IPS-11a (cell line): ENCODE measurements around the gene STYK1.
"Not testable (repeated sequence)": the region's sequence is repeated elsewhere in the genome, so short reads cannot be mapped to it uniquely, and the experiment has no call there.

Experiments used
- H3K4me3 ChIP-seq: one replicate; pipeline ENCODE4 v1.5.1; 2013; ENCODE audit warnings: low read depth, low read length, control low read depth

STYK1 gene

DNA sequence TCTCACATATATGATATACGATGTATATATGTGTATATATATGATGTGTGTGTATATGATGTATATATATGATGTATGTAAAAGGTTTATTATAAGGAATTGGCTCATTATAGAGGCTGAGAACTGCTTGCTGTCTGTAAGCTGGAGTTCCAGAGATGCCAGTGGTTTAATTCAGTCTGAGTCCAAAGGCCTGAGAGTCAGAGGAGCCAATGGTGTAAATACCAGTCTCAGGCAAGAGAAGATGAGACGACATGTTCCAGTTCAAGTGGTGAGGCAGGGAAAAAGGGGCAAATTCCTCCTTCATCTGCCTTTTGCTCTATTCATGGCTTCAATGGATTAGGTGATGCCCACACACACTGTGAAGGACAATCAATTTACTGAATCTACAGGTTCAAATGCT is 17.1 kb upstream of the STYK1 start:
- no peak overlapping the region for H3K4me3 ChIP-seq

DNA sequence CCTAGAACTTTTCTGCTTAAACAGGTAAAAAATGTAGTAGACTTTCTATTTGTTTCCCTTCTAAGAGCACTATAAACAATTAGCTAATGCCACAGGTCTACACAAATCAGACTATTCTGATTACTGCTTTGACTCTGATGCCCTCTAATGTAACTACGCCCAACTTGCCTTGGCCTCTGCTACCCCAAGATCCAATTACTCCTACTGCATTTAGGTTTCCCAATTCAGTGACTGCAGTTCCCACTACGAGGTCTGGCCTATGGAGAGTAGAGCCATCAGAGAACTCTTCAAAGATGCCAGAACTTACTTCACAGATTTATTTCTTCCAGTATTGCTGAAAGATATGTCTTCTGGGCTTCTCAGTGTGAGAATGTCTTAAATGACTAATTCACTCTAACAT is 15.3 kb upstream of the STYK1 start:
- no peak overlapping the region for H3K4me3 ChIP-seq

DNA sequence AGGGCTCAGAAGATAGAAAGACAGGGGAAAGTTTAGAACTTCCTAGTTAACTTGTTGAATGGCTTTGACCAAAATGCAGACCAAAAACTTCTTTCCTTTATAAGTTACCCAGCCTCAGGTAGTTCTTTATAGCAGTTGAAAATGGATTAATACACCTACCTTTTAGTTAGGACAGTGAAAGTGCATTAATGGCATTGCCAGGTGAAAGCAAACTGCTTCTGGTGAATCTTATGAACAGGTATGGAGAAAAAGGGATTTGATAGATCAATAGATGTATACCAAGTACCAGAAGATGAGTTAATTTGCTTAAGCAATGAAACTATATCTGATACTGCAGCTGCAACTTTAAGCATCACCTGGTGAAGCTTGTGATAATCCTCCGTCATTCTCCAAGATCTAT is 14.2 kb upstream of the STYK1 start:
- H3K4me3 ChIP-seq: no peak overlapping the region

DNA sequence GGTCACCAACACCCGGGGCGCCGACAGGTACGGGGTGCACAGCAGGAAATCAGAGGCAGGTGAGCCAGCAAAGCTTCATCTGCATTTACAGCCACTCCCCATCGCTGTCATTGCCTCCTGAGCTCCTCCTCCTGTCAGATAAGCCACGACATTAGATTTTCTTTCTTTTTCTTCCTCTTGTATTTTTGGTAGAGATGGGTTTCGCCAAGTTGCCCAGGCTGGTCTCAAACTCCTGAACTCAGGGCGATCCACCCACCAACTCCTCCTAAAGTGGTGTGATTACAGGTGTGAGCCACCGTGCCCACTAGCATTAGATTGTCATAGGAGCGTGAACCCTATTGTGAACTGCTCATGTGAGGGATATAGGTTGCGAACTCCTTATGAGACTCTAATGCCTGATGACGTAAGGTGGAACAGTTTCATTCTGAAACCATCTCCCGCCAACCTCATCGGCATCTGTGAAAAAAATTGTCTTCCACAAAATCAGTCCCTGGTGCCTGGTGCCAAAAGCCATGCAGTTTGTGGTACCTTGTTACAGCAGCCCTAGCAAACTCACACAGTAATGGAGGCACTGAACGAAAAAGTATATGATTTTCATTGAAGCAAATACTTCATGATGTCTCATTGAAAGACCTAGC is 1.5 kb downstream of the STYK1 start:
- H3K4me3 ChIP-seq: no peak overlapping the region

DNA sequence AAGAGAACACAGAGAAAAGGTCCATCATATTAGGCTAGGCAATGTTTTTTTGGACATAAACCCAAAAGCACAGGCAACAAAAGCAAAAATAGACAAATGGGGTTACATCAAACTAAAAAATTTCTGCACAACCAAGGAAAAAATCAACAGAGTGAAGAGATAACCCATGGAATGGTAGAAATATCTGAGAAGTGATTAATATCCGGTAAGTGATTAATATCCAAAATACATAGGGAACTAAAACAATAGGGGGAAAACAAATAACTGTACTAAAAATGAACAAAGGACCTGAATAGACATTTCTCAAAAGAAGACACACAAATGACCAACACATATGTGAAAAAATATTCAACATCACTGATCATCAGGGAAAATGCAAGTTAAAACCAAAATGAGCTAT is 4.3 kb downstream of the STYK1 start:
- no peak overlapping the region for H3K4me3 ChIP-seq

DNA sequence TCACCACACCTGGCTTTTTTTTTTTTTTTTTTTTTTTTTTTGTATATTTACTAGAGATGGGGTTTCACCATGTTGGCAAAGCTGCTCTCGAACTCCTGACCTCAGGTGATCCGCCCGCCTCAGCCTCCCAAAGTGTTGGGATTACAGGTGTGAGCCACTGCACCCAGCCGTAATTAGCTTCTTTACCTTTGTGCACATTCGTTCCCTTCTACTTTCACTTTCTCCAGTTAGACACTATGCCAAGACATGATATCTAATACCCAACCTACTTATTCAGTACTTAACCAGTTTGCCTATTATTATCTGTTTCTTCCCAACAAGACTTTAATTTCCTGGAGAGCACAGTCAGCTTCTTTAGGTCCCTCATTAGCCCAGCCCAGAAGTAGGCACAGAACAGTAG is 5.3 kb downstream of the STYK1 start:
- no peak overlapping the region for H3K4me3 ChIP-seq

DNA sequence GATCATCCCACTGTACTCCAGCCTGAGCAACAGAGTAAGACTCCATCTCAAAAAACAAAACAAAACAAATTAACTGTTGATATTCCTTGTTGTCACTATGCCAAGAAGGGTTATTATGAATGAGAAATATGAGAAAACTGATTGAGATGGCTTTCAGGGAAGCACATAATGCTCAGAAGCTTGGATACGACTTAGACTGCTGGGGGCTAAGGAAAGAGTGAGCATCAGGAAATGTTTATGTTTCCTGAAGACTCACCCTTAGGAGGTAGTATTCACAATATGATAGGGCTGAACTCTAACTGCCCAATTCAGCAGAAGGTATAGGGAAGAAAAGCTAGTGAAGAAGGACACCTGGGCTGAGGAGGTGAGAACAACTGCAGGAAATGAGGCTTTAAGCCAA is 6.3 kb downstream of the STYK1 start:
- H3K4me3 ChIP-seq: no peak overlapping the region

DNA sequence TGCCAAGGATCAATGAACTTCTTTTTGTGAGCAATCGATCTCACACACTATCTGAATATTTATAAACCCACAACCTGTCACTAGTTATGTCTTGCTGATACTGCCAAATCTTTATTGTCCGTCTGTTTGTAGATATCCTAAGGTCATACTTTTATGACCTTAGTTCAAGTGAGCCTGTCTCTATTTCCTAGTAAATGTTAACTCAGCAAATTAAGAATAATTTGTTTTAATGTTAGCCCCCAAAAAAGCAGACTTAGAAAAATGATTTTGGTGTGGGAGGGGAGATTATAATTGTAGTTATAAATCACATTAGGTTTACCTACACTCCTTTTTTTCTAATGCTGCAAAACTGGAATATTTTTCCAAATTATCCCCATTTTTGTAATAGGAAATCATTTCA is 9.4 kb downstream of the STYK1 start:
- H3K4me3 ChIP-seq: no peak overlapping the region

DNA sequence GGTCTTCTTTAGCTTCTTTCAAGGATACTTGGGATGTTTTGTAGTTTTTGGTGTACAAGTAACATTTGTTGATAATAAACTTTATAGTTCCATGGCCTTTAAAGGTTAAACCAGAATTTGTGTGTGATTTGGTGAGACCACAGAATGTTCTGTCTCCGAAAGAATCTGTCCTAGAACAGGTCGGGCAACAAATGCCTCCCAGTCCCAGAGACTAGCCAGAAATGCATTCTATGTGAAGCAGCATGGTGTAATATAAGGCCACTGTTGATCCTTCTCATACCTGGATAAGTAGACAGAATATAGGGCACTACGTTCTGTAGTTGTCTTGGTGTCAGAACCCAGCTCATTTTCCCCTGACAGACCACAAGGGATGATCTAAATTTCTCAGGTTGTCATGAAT is 10.0 kb downstream of the STYK1 start:
- no peak overlapping the region for H3K4me3 ChIP-seq

DNA sequence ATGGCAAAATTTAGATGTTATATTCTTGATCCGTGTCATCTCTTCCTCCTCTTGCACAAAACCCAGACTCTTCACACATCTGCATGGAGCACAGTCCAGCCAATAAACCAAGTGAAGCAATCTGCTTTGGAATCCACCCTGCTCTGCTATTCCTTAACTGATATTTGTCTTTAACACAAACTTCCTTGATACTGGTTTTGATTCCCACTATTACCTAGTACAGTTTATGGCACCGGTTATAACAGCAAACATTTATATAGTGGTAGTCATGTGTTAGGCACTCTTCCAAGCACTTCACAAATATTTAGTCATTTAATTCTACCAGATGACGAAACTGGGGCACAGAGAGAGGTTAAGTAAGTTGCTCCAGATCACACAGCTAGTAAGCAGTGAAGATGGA is 12.5 kb downstream of the STYK1 start:
- no peak overlapping the region for H3K4me3 ChIP-seq

DNA sequence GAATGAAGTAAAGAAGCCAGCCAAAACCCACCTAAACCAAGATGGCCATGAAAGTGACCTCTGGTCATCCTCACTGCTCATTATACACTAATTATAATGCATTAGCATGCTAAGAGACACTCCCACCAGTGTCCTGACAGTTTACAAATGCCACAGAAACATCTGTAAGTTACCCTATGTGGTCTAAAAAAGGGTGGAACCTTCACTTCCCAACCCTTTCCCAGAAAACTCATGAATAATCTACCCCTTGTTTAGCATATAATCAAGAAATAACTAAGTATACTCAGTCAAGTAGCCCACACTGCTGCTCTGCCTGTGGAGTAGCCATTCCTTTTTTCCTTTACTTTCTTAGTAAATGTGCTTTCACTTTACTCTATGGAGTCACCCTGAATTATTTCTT is 19.8 kb downstream of the STYK1 start:
- H3K4me3 ChIP-seq: no peak overlapping the region

DNA sequence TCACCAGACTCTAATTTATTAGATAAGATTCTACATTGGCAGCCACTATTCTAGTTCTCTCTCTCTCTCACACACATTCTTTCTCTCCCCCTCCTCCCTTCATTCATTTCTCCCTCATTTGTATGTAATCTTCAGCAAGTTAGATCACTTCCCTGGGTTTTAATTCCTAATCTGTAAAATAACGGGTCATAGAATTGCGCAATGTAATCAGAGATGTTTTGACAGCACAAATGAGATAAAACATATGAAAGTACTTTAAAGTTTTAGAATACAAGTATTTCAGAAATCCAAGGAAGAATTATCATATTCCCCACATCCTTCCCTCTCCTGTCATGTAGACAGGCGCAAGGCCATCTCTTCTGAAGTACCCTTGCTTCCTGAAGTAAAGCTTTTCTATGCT is 21.7 kb downstream of the STYK1 start:
- no peak overlapping the region for H3K4me3 ChIP-seq

DNA sequence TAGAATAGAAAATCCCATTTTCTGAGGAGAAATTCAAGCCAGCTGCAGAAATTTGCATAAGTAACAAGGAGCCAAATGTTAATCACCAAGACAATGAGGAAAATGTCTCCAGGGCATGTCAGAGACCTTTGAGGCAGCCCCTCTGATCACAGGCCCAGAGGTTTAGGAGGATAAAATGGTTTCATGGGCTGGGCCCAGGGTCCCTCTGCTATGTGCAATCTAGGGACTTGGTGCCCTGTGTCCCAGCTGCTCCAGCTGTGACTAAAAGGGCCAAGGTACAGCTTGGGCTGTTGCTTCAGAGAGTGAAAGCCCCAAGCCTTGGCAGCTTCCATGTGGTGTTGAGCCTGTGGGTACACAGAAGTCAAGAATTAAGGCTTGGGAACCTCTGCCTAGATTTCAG is 27.3 kb downstream of the STYK1 start:
- not testable (repeated sequence) for H3K4me3 ChIP-seq

DNA sequence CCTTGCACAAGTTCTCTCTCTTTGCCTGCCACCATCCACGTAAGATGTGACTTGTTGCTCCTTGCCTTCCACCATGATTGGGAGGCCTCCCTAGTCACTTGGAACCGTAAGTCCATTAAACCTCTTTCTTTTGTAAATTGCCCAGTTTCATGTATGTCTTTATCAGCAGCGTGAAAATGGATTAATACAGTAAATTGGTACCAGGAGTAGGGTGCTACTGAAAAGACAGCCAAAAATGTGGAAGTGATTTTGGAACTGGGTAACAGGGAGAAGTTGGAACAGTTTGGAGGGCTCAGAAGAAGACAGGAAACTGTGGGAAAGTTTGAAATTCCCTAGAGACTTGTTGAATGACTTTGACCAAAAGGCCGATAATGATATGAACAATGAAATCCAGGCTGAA is 27.9 kb downstream of the STYK1 start:
- no peak overlapping the region for H3K4me3 ChIP-seq

DNA sequence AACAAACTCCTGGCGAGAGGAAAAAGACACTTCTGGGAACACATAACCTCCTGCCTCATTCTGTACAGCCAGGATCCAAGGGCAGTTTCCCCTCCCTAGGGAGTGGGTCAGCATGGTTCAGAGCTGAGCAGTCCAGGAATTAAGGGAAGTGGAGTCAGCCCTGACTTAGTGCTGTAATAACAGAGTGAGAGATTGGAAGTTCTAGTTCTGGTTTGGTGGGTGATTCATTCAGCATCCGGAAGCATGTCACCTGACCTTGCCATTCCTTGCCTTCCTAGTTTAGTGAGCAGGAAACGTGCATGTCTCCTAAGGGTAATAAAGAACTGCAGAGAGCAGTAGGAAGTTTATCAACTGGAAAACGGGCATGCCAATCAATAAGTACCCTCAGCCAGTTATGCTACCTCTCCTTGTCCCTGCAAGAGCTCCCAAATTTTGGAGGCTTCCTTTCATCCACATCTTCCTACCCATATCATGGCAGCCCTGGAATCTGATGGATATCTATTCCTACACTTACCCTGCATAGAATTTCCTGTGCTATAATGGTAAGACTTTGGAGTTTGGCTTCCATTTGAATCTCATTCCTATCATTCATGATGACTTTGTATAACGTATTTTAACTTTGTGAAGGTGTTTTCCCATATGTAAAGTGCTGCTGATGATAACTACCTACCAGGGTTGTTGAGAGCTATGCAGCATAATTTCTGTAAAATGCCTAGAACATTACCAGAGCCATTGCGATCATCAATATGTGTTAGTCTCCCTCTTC is 31.9 kb downstream of the STYK1 start:
- H3K4me3 ChIP-seq: no peak overlapping the region

DNA sequence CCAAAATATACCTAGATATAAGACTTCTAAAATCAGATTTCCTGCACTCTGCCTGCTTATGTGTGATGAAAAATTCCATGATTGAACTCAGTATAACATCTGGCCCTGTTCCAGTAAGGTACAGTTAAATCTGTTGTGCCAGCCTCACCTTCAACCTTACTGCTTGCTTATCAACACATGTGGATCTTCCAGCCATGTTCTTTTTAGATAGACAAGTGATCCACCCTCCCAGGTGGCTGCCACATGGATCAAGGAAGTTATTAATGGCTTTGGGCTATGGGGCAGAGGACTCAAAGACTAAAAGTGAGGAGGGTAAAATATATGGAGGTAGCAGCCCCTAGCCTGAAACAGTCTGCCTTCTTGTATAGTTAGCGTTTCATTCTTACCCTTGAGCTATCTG is 35.1 kb downstream of the STYK1 start:
- no peak overlapping the region for H3K4me3 ChIP-seq

DNA sequence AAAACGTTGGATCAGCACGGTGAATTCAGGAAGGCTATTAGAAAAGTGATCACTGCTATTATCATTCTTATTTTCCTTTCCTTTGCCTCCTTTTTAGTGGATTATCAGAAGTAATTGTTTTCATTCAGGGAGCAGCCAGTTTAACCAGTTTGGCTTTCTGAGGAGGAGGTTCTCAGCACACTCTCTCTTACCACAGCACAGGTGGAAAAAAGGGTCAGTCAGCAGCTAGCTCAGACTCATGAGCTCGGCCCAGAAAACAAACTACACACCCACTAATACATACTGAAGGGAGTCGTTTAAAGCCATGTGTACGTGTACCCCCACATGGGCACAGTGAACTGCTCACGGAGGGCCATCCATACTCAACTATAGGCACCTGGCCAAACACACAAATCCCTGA is 37.2 kb downstream of the STYK1 start:
- no peak overlapping the region for H3K4me3 ChIP-seq

DNA sequence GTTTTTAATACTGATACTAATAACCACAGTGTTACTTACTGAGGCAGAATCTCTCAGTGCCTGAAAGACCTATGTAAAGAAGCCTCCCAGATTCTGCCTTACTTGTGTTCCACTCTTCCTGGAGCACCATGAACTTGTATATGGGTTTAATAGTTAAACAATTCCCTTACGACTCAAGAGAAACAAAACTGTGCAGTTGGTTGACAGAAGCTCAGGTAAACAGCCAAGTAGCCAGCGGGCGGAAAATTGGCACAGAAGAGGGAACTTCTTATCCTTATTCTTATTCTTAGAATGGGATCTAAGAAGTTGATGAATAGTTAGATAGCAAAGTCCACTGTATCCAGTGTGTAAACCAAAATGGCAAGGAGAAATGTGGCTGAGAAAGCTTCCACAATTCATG is 37.7 kb downstream of the STYK1 start:
- no peak overlapping the region for H3K4me3 ChIP-seq

DNA sequence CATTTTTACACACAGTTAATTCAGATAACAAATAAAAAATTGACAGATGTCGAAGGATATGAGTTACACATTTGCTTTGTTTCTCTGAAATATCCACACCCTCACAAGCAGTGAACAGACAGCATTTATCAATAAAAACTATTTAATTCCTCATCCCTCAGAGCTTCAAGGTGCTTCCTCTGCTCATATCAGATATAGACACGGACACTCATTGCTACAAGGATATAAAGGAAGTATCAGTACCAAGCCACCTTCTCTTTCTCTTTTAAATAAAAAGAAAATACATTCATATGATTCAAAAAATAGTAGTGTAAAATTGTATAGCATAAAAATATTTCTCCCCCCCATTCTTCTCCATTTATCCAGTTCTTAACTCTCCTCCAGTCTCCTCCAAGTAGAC is 38.5 kb downstream of the STYK1 start:
- H3K4me3 ChIP-seq: no peak overlapping the region

DNA sequence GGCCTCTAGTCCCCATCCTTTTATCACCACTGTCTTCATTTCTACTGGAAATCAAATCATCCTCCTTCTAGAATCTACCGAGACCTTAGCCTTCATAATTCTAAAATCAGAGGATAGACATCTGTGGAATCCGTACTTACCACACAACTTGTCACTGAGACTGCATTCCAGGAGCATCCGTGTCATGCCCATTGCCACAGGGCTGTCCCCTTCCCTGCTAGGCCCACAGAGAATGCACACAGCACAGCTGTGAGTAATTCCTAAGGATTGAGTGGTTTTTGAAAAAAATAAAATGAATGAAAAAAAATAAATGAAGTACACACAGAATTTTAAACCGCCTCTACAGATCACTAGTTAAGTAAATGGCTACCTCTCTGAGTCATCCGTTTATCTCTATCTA is 39.4 kb downstream of the STYK1 start:
- H3K4me3 ChIP-seq: no peak overlapping the region

DNA sequence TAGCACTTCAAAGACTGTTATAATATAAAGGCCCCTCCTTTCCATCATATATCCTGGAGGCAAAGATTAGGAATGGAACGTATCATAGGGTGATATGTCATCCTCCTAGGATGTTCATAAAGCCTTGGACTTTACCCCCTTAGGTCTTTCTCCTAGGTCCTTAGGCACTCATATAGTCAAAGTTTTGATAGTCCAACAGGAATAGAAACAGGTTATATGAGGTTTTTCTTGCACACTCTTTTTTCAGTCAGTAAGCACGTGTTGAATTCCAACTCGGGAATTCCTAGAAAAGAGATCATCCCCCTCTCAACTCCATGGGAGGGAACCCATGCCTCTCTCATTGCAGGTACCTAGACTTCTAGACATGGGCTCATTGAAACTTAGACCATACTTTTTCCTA is 40.3 kb downstream of the STYK1 start:
- H3K4me3 ChIP-seq: no peak overlapping the region

DNA sequence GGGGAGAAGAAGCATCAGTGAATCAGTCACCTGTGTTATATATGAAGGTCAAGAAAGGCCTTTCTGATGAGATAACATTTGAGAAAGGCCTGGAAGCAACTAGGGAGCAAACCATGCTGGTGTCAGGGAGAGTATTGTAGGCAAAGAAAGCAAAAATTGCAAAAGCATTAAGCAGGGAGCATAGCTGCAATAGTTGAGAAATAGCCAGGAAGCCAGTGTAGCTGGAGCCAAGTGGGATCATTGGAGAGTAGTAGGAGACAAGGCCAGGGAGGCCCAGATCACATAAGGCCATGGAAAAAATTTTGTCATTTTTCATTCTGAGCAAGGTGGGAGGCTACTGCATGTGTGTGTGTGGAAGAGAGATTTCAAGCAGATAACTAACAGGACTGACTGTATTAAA is 41.6 kb downstream of the STYK1 start:
- no peak overlapping the region for H3K4me3 ChIP-seq

DNA sequence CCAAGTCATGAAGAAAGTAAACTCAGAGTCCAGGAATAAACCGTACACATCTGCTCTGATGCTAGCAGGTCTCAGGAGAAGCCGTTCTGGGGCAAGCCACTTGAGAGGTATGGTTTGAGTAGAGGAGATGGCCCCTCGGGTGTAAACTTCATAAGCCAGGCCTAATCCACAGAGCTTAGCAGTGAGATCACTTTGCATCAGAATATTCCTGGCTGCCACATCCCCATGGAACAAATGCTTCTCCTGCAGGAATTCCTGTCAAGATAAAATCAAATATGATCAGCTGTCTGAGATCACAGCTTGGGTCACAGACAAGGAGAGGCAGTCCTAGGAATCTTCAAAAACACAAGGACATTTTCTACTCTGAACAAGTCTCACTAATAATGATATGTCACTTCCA is 49.2 kb downstream of the STYK1 start:
- no peak overlapping the region for H3K4me3 ChIP-seq
